Mammary epithelial cell (primary cell): ENCODE measurements around the gene NTN1.

ENCODE experiments used
- CTCF ChIP-seq, 2 donors: IDR thresholded peaks in 1 of 2; conservative IDR thresholded peaks in 1 of 2; 2 replicates each; pipeline ENCODE4 v1.5.1; 2011 to 2012; ENCODE audit warnings: inconsistent platforms in 2 of 2, low read length in 2 of 2, mild to moderate bottlenecking in 2 of 2, control low read depth in 1 of 2, low read depth in 1 of 2; ENCODE audit not compliant: insufficient read depth in 1 of 2; ENCODE audit errors: extremely low read depth in 1 of 2
- EZH2 ChIP-seq: IDR thresholded peaks from 2 replicates; pipeline ENCODE4 v1.6.1; 2012; ENCODE audit warnings: low read length, inconsistent platforms, borderline replicate concordance

GRCh38 chr17:9251273-9251672 lies 230.0 kb downstream of the NTN1 start:
- TF ChIP-seq EZH2 (no peak), CTCF (conservative IDR thresholded peaks at IDR 0.05 in 1 of 2, IDR thresholded peaks at IDR 0.05 in 1 of 2; ENCODE audit: extremely low read depth in 1 of 2, insufficient read depth in 1 of 2, low read depth in 1 of 2, low read length in 2 of 2) (no peak)
